Measurements from ENCODE around the gene ZNF669. TPM values are rescaled to one million over a fixed set of nuclear protein-coding genes. Genes with fewer than 3 reads are reported as not detected.
"Not testable (repeated sequence)": the region's sequence is repeated elsewhere in the genome, so short reads cannot be mapped to it uniquely, and the experiment has no call there.

The ZNF669 gene
- total and polyA plus RNA-seq, 7 experiments from 2014 or later = 7.9 to 22.6 (median 15.0) TPM

GRCh38 chr1:247131236-247131635 is 27.1 kb upstream of the ZNF669 start:
- ChIA-PET CTCF (no interaction called here), POLR2A (interaction anchor here (0.7 to 1.5 kb wide), 2 partner anchors 73 to 81 kb away, joined by 3 read pairs; no protein-coding TSS in a partner anchor)
- peaks cover 6 to 15% (median 8%) of the 10 kb centered on the region in 7 donors for H3K4me1 Mint-ChIP-seq
- H3K9me3 ChIP-seq (ENCODE audit: control insufficient read depth in 2 of 3, low read length in 3 of 3) = peaks cover 0 to 60% (median 11%) of the 10 kb centered on the region in 3 experiments
- no peak overlapping the region for H3K27ac ChIP-seq (ENCODE audit: low read depth, low read length)
- H3K27ac Mint-ChIP-seq = no peak overlapping the region
- intact Hi-C loops (cut with micrococcal nuclease) = no loop called here
- H3K27me3 Mint-ChIP-seq = no peaks in the 10 kb centered on the region
- H3K27me3 ChIP-seq (ENCODE audit: control insufficient read depth in 2 of 2, insufficient read depth in 2 of 2, low read length in 2 of 2) = no peaks in the 10 kb centered on the region
- H3K4me1 ChIP-seq (ENCODE audit: control insufficient read depth in 2 of 2, insufficient read depth in 2 of 2, low read length in 2 of 2) = no peaks in the 10 kb centered on the region
- peaks cover 15 to 50% (median 48%) of the 10 kb centered on the region in 5 donors for H3K36me3 Mint-ChIP-seq
- ATAC-seq (no peak), DNase-seq (no peak)
- H3K36me3 ChIP-seq (ENCODE audit: control insufficient read depth in 2 of 3, insufficient read depth in 3 of 3, low read length in 3 of 3) = peaks cover 0 to 16% (median 3%) of the 10 kb centered on the region in 3 experiments
- H3K4me3 ChIP-seq (ENCODE audit: low read length) = no peak overlapping the region
- H3K9me3 Mint-ChIP-seq = peaks cover 17 to 60% (median 45%) of the 10 kb centered on the region in 11 donors
- H3K4me3 Mint-ChIP-seq = no peak overlapping the region

- CTCF ChIA-PET = not testable (repeated sequence)
- POLR2A ChIA-PET = interaction anchor here (0.9 kb wide), 1 partner anchor 38 kb away, joined by 3 read pairs; no protein-coding TSS in a partner anchor
Measured at GRCh38 chr1:247127519-247128282, 23.5 kb upstream of the ZNF669 start.

DNA sequence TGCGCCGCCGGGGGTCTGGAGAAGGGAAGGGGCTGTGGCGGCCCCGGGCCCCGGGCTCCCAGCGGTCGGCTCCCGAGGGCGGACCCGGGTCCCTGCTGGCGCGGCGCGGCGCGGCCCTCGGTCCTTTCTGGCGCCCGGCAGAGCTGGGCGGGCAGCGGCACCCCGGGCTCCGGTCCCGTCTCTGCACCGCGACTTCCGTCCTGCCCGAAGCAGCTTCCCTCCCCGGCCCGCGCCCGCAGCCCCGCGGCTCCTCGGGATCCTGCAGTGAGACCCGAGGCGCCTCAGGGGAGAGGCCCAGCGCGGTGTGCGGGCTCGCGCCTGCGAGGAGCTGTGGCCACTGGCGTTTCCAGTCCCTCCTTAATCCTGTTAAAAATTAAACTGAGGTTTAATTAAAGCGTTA is 22.4 kb upstream of the ZNF669 start:
- H3K27ac ChIP-seq (ENCODE audit: low read depth, low read length); DNase-seq; H3K4me1 Mint-ChIP-seq; H3K27me3 Mint-ChIP-seq; CTCF ChIA-PET; H3K4me3 Mint-ChIP-seq; H3K27ac Mint-ChIP-seq; H3K4me3 ChIP-seq (ENCODE audit: low read length); H3K27me3 ChIP-seq (ENCODE audit: control insufficient read depth in 2 of 2, insufficient read depth in 2 of 2, low read length in 2 of 2); POLR2A ChIA-PET; H3K4me1 ChIP-seq (ENCODE audit: control insufficient read depth in 2 of 2, insufficient read depth in 2 of 2, low read length in 2 of 2): not testable (repeated sequence)
- H3K9me3 Mint-ChIP-seq = peaks cover 0 to 39% (median 10%) of the 10 kb centered on the region in 11 donors
- intact Hi-C loops (cut with micrococcal nuclease) = loop anchor here in 1 of 2 donors (5.0 kb wide), 1 partner anchor 194 kb away; the partner anchor contains the start of gene AHCTF1
- peaks cover 0 to 10% (median 3%) of the 10 kb centered on the region in 3 experiments for H3K36me3 ChIP-seq (ENCODE audit: control insufficient read depth in 2 of 3, insufficient read depth in 3 of 3, low read length in 3 of 3)
- H3K36me3 Mint-ChIP-seq = peaks cover 0 to 18% (median 12%) of the 10 kb centered on the region in 5 donors
- ATAC-seq = peak; percentile 65
- H3K9me3 ChIP-seq (ENCODE audit: control insufficient read depth in 2 of 3, low read length in 3 of 3) = peaks cover 0 to 16% (median 0%) of the 10 kb centered on the region in 3 experiments

More at GRCh38 chr1:247127519-247128282, 23.5 kb upstream of the ZNF669 start:
- not testable (repeated sequence) for ATAC-seq; H3K4me3 ChIP-seq (ENCODE audit: low read length); H3K27me3 ChIP-seq (ENCODE audit: control insufficient read depth in 2 of 2, insufficient read depth in 2 of 2, low read length in 2 of 2); DNase-seq; H3K4me1 ChIP-seq (ENCODE audit: control insufficient read depth in 2 of 2, insufficient read depth in 2 of 2, low read length in 2 of 2); H3K27ac ChIP-seq (ENCODE audit: low read depth, low read length); H3K27me3 Mint-ChIP-seq; H3K4me1 Mint-ChIP-seq
- Mint-ChIP-seq H3K4me3 (peak overlapping the region; percentile 82 to 96 (median 90)), H3K36me3 (peaks cover under 1 to 29% (median 21%) of the 10 kb centered on the region in 5 donors), H3K9me3 (peaks cover 4 to 39% (median 19%) of the 10 kb centered on the region in 11 donors), H3K27ac (peak overlapping the region; percentile 53 to 94 (median 85))
- peaks cover 0 to 16% (median 3%) of the 10 kb centered on the region in 3 experiments for H3K36me3 ChIP-seq (ENCODE audit: control insufficient read depth in 2 of 3, insufficient read depth in 3 of 3, low read length in 3 of 3)
- intact Hi-C loops (cut with micrococcal nuclease) = loop anchor here in 1 of 2 donors (5.0 kb wide), 1 partner anchor 195 kb away; the partner anchor contains the start of gene AHCTF1
- H3K9me3 ChIP-seq (ENCODE audit: control insufficient read depth in 2 of 3, low read length in 3 of 3) = peaks cover 0 to 26% (median 0%) of the 10 kb centered on the region in 3 experiments

DNA sequence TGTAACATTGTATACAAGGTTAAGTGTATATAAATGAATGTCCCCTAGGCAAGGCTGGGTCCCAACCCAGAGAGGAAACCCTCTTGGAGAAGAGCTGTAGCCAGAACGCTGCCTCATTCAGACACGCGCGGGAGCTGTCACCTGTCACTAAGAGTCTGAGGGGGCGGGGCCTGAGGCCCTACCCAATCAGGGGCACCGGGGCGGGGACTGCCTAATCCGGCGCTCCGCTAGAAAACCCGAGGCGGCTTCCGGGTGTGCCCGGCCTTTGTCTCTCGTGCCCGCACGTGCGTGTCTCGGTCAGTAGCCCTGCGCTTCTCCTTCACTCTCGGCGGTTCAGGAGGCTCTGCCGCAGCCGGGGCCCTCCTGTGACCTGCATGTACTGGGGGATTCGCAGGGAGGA is 22.0 kb upstream of the ZNF669 start:
- intact Hi-C loops (cut with micrococcal nuclease) = loop anchor here in 1 of 2 donors (5.0 kb wide), 1 partner anchor 194 kb away; the partner anchor contains the start of gene AHCTF1
- H3K36me3 ChIP-seq (ENCODE audit: control insufficient read depth in 2 of 3, insufficient read depth in 3 of 3, low read length in 3 of 3); DNase-seq; H3K4me1 Mint-ChIP-seq; H3K4me1 ChIP-seq (ENCODE audit: control insufficient read depth in 2 of 2, insufficient read depth in 2 of 2, low read length in 2 of 2); CTCF ChIA-PET; H3K4me3 Mint-ChIP-seq; H3K27me3 Mint-ChIP-seq; H3K27me3 ChIP-seq (ENCODE audit: control insufficient read depth in 2 of 2, insufficient read depth in 2 of 2, low read length in 2 of 2); H3K4me3 ChIP-seq (ENCODE audit: low read length); H3K27ac Mint-ChIP-seq; H3K27ac ChIP-seq (ENCODE audit: low read depth, low read length): not testable (repeated sequence)
- H3K9me3 ChIP-seq (ENCODE audit: control insufficient read depth in 2 of 3, low read length in 3 of 3) = peaks cover 0 to 11% (median 0%) of the 10 kb centered on the region in 3 experiments
- H3K9me3 Mint-ChIP-seq = peaks cover 0 to 43% (median 10%) of the 10 kb centered on the region in 11 donors
- ATAC-seq = peak; percentile 100
- H3K36me3 Mint-ChIP-seq = peaks cover 0 to 18% (median 12%) of the 10 kb centered on the region in 5 donors
- POLR2A ChIA-PET = interaction anchor here (0.7 kb wide), 1 partner anchor 305 kb away, joined by 3 read pairs; no protein-coding TSS in a partner anchor

DNA sequence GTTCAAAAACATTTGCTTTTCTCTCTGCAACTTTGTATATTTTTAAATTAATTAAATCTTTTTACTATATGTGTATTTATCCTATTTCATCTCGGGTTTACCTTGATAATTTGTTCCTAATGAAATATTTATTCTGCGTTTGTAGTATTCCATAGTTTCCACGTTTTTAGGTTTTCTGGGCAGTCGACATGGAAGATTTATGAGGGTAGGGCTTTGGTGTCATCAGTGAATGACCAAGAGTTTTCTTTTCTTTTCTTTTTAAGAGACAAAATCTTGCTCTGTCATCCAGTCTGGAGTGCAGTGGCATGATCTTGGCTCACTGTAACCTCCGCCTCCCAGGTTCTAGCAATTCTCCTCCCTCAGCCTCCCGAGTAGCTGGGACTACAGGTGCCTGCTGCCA is 17.2 kb upstream of the ZNF669 start:
- intact Hi-C loops (cut with micrococcal nuclease) = loop anchor here in 1 of 2 donors (5.0 kb wide), 1 partner anchor 91 kb away; no protein-coding TSS in a partner anchor
- Mint-ChIP-seq H3K27me3 (no peaks in the 10 kb centered on the region), H3K27ac (no peak overlapping the region), H3K4me3 (no peak overlapping the region), H3K4me1 (no peaks in the 10 kb centered on the region), H3K36me3 (peaks cover 0 to 2% (median 0%) of the 10 kb centered on the region in 5 donors), H3K9me3 (peaks cover 0 to 30% (median 3%) of the 10 kb centered on the region in 11 donors)
- no peak for DNase-seq
- ChIA-PET CTCF (no interaction called here), POLR2A (no interaction called here)
- Histone ChIP-seq H3K9me3 (ENCODE audit: control insufficient read depth in 2 of 3, low read length in 3 of 3) (no peaks in the 10 kb centered on the region), H3K4me1 (ENCODE audit: control insufficient read depth in 2 of 2, insufficient read depth in 2 of 2, low read length in 2 of 2) (no peaks in the 10 kb centered on the region), H3K27me3 (ENCODE audit: control insufficient read depth in 2 of 2, insufficient read depth in 2 of 2, low read length in 2 of 2) (no peaks in the 10 kb centered on the region), H3K4me3 (ENCODE audit: low read length) (no peak overlapping the region), H3K27ac (ENCODE audit: low read depth, low read length) (no peak overlapping the region), H3K36me3 (ENCODE audit: control insufficient read depth in 2 of 3, insufficient read depth in 3 of 3, low read length in 3 of 3) (no peaks in the 10 kb centered on the region)
- no peak for ATAC-seq

DNA sequence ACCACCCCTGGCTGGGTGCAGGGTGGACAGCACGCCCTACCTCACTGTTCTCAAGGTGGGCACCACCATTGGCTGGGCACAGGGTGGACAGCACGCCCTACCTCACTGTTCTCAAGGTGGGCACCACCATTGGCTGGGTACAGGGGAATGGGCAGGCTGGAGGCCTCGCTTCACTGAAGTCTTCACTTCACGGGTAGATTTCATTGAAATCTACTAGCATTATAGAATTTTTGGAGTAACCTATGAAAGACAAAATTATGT is 16.2 kb upstream of the ZNF669 start:
- H3K27me3 Mint-ChIP-seq; H3K27me3 ChIP-seq (ENCODE audit: control insufficient read depth in 2 of 2, insufficient read depth in 2 of 2, low read length in 2 of 2); POLR2A ChIA-PET; H3K27ac Mint-ChIP-seq; ATAC-seq; CTCF ChIA-PET; H3K36me3 ChIP-seq (ENCODE audit: control insufficient read depth in 2 of 3, insufficient read depth in 3 of 3, low read length in 3 of 3); H3K4me3 Mint-ChIP-seq; H3K36me3 Mint-ChIP-seq; H3K4me3 ChIP-seq (ENCODE audit: low read length); H3K4me1 Mint-ChIP-seq; DNase-seq; H3K4me1 ChIP-seq (ENCODE audit: control insufficient read depth in 2 of 2, insufficient read depth in 2 of 2, low read length in 2 of 2); H3K27ac ChIP-seq (ENCODE audit: low read depth, low read length); H3K9me3 ChIP-seq (ENCODE audit: control insufficient read depth in 2 of 3, low read length in 3 of 3): not testable (repeated sequence)
- intact Hi-C loops (cut with micrococcal nuclease) = loop anchor here in 1 of 2 donors (5.0 kb wide), 1 partner anchor 92 kb away; no protein-coding TSS in a partner anchor
- peaks cover 0 to 30% (median 3%) of the 10 kb centered on the region in 11 donors for H3K9me3 Mint-ChIP-seq
